Stimulated activated CD8-positive, alpha-beta memory T cell treated with anti-CD3 and anti-CD28 coated beads, Interleukin-4, amount 100 ng/mL, for 1 hour (primary cell): ENCODE measurements around the gene RAB40B.
A peak's percentile ranks its signal among the peaks of the same experiment; 100 is the strongest.
"Not testable (repeated sequence)": the region's sequence is repeated elsewhere in the genome, so short reads cannot be mapped to it uniquely, and the experiment has no call there.

Source experiments
- DNase-seq, 2 donors: peaks; one replicate each; pipeline ENCODE4 v3.0.0-alpha.2; 2020; ENCODE audit warnings: low read depth in 2 of 2, low spot score in 1 of 2

Gene RAB40B

GRCh38 chr17:82698065-82698973 is at the start of gene RAB40B:
RAB40B (minus strand) TSS chr17:82698698; CDS start chr17:82698596, 102 bp downstream.
- peak; percentile 92 to 97 for DNase-seq

- DNase-seq = no peak
Measured at GRCh38 chr17:82745524-82745923, 47.0 kb upstream of the RAB40B start.

- not testable (repeated sequence) for DNase-seq
Measured at GRCh38 chr17:82744736-82745135, 46.2 kb upstream of the RAB40B start.

GRCh38 chr17:82743344-82744219 is 45.1 kb upstream of the RAB40B start:
- no peak for DNase-seq

- no peak for DNase-seq
Measured at GRCh38 chr17:82740906-82741759, 42.6 kb upstream of the RAB40B start.

- no peak for DNase-seq
Measured at GRCh38 chr17:82737967-82738877, 39.7 kb upstream of the RAB40B start.

GRCh38 chr17:82736511-82737185 is 38.1 kb upstream of the RAB40B start:
- no peak for DNase-seq

- no peak for DNase-seq
Measured at GRCh38 chr17:82734987-82735866, 36.7 kb upstream of the RAB40B start, which contains the start of gene FN3K. FN3K (plus strand) TSS chr17:82735615; CDS start chr17:82735637, 22 bp downstream.

GRCh38 chr17:82732118-82732743 is 33.7 kb upstream of the RAB40B start:
- DNase-seq = no peak

- DNase-seq = no peak
Measured at GRCh38 chr17:82729479-82730260, 31.2 kb upstream of the RAB40B start.

- no peak for DNase-seq
Measured at GRCh38 chr17:82726427-82726826, 27.9 kb upstream of the RAB40B start.

- no peak for DNase-seq
Measured at GRCh38 chr17:82723169-82723807, 24.8 kb upstream of the RAB40B start.

- no peak for DNase-seq
Measured at GRCh38 chr17:82722341-82723013, 24.0 kb upstream of the RAB40B start.

GRCh38 chr17:82720204-82720603 is 21.7 kb upstream of the RAB40B start:
- DNase-seq = no peak

- no peak for DNase-seq
Measured at GRCh38 chr17:82718986-82719685, 20.6 kb upstream of the RAB40B start.
